Liver (tissue), 9 donors: ENCODE results near the gene ZNF433. TPM values are rescaled to one million over a fixed set of nuclear protein-coding genes. Genes with fewer than 3 reads are reported as not detected.

ENCODE experiments used
- DNase-seq: peaks from one replicate; pipeline ENCODE4 v3.0.0-alpha.2; 2017; ENCODE audit warnings: low spot score
- H3K27ac ChIP-seq, 2 donors: one replicate each; pipeline ENCODE4 v1.7.0; 2013; ENCODE audit warnings: inconsistent platforms in 2 of 2, low read length in 2 of 2, control low read depth in 1 of 2, low read depth in 1 of 2, mild to moderate bottlenecking in 1 of 2
- H3K27me3 ChIP-seq, 4 donors: one replicate each; pipeline versions ENCODE4 v1.6.1 to v1.7.0; 2013; ENCODE audit warnings: low read length in 3 of 4, inconsistent platforms in 1 of 4, mild to moderate bottlenecking in 1 of 4, moderate library complexity in 1 of 4; ENCODE audit not compliant: control insufficient read depth in 4 of 4, insufficient read depth in 4 of 4
- H3K36me3 ChIP-seq, 4 donors: one replicate each; pipeline versions ENCODE4 v1.6.1 to v1.7.0; 2013; ENCODE audit warnings: low read length in 3 of 4, mild to moderate bottlenecking in 3 of 4, low read depth in 1 of 4, moderate library complexity in 1 of 4; ENCODE audit not compliant: control insufficient read depth in 4 of 4, insufficient read depth in 3 of 4
- H3K4me1 ChIP-seq, 4 donors: one replicate each; pipeline versions ENCODE4 v1.6.1 to v1.7.0; 2013; ENCODE audit warnings: low read length in 3 of 4, mild to moderate bottlenecking in 3 of 4, moderate library complexity in 1 of 4; ENCODE audit not compliant: control insufficient read depth in 4 of 4, insufficient read depth in 4 of 4
- H3K4me3 ChIP-seq, 3 donors: one replicate each; pipeline versions ENCODE4 v1.6.1 to v1.7.0; 2013; ENCODE audit warnings: low read length in 3 of 3, control low read depth in 1 of 3, low read depth in 1 of 3, mild to moderate bottlenecking in 1 of 3
- H3K9ac ChIP-seq, 2 donors: one replicate each; pipeline ENCODE4 v1.7.0; 2013; ENCODE audit warnings: low read length in 2 of 2, mild to moderate bottlenecking in 2 of 2, moderate library complexity in 2 of 2, control low read depth in 1 of 2, low read depth in 1 of 2
- H3K9me3 ChIP-seq, 4 donors: one replicate each; pipeline versions ENCODE4 v1.6.1 to v1.7.0; 2013; ENCODE audit warnings: low read length in 3 of 4; ENCODE audit not compliant: control insufficient read depth in 4 of 4
- GABPA ChIP-seq, 2 donors: IDR thresholded peaks in 1 of 2; conservative IDR thresholded peaks in 1 of 2; 2 replicates each; pipeline ENCODE4 v1.6.1; 2016; ENCODE audit warnings: antibody characterized with exemption in 2 of 2, mild to moderate bottlenecking in 1 of 2, moderate library complexity in 1 of 2
- HNF4A ChIP-seq, 2 donors: conservative IDR thresholded peaks; 2 replicates each; pipeline ENCODE4 v1.6.1; 2016; ENCODE audit warnings: antibody characterized with exemption in 2 of 2, mild to moderate bottlenecking in 2 of 2
- NR2F2 ChIP-seq: IDR thresholded peaks from 2 replicates; pipeline ENCODE4 v1.6.1; 2016; ENCODE audit warnings: antibody characterized with exemption
- RAD21 ChIP-seq, 2 donors: IDR thresholded peaks; 2 replicates each; pipeline ENCODE4 v1.6.1; 2016; ENCODE audit warnings: antibody characterized with exemption in 2 of 2, mild to moderate bottlenecking in 2 of 2
- REST ChIP-seq: IDR thresholded peaks from 2 replicates; pipeline ENCODE4 v1.6.1; 2016; ENCODE audit warnings: antibody characterized with exemption, mild to moderate bottlenecking
- RXRA ChIP-seq, 2 donors: IDR thresholded peaks; 2 replicates each; pipeline ENCODE4 v1.6.1; 2017 to 2018; ENCODE audit warnings: antibody characterized with exemption in 2 of 2, mild to moderate bottlenecking in 1 of 2
- SP1 ChIP-seq: IDR thresholded peaks from 2 replicates; pipeline ENCODE4 v1.6.1; 2018; ENCODE audit warnings: antibody characterized with exemption, mild to moderate bottlenecking
- TAF1 ChIP-seq: conservative IDR thresholded peaks from 2 replicates; pipeline ENCODE4 v1.6.1; 2016; ENCODE audit warnings: antibody characterized with exemption, mild to moderate bottlenecking
- YY1 ChIP-seq: IDR thresholded peaks from 2 replicates; pipeline ENCODE4 v1.6.1; 2016; ENCODE audit warnings: antibody characterized with exemption, mild to moderate bottlenecking
- WGBS: extraction: QIAGEN DNeasy Blood & Tissue Kit; methylation state at CpG from one replicate; pipeline ENCODE4 v1.1.7; 2013; 5-methylcytosine and 5-hydroxymethylcytosine counted together
- polyA plus RNA-seq, 2 donors: library from polyadenylated mRNA; stranded (reverse) in 1 of 2; unstranded in 1 of 2; fragments of 200-250 nt in 1 of 2; fragments of >200 nt in 1 of 2; fragmentation: Nextera tagmentation in 1 of 2; extraction: Ambion mirVana in 1 of 2; gene quantifications; one replicate each; pipeline versions ENCODE4 v1.2.1 to v1.2.3, GENCODE V29; 2013 to 2015
- total RNA-seq, 2 donors: library from RNA; depleted of rRNA; stranded (reverse); fragments of >200 nt; gene quantifications; one replicate each; pipeline ENCODE4 v1.2.3, GENCODE V29; 2014
- TF ChIP-seq, protein P1 (sequence below): IDR thresholded peaks from 2 replicates; pipeline ENCODE4 v1.6.1; 2016; ENCODE audit warnings: antibody characterized with exemption
- TF ChIP-seq, protein P2 (sequence below): IDR thresholded peaks from 2 replicates; pipeline ENCODE4 v1.6.1; 2016; ENCODE audit warnings: antibody characterized with exemption
- TF ChIP-seq, protein P3 (sequence below): IDR thresholded peaks from 2 replicates; pipeline ENCODE4 v1.6.1; 2016; ENCODE audit warnings: antibody characterized with exemption
- donor health status: healthy.
- donor health status: healthy.
- donor health status: healthy.
- donor health status: healthy.
- donor health status: healthy.

Gene ZNF433
- total and polyA plus RNA-seq, 4 donors = 1.3 to 4.7 (median 2.5) TPM

GRCh38 chr19:11971041-11971440 is 64.4 kb downstream of the ZNF433 start (continued):
- TF ChIP-seq, protein P1, sequence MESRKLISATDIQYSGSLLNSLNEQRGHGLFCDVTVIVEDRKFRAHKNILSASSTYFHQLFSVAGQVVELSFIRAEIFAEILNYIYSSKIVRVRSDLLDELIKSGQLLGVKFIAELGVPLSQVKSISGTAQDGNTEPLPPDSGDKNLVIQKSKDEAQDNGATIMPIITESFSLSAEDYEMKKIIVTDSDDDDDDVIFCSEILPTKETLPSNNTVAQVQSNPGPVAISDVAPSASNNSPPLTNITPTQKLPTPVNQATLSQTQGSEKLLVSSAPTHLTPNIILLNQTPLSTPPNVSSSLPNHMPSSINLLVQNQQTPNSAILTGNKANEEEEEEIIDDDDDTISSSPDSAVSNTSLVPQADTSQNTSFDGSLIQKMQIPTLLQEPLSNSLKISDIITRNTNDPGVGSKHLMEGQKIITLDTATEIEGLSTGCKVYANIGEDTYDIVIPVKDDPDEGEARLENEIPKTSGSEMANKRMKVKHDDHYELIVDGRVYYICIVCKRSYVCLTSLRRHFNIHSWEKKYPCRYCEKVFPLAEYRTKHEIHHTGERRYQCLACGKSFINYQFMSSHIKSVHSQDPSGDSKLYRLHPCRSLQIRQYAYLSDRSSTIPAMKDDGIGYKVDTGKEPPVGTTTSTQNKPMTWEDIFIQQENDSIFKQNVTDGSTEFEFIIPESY = no peak
- TF ChIP-seq YY1 = no peak
- no peak for TF ChIP-seq NR2F2
- TF ChIP-seq, protein P2, sequence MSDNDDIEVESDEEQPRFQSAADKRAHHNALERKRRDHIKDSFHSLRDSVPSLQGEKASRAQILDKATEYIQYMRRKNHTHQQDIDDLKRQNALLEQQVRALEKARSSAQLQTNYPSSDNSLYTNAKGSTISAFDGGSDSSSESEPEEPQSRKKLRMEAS = no peak
- no peak for TF ChIP-seq RXRA (IDR thresholded peaks at IDR 0.05)

- 83% methylated on average over 1 of the region's 1 CpG for WGBS
- TF ChIP-seq, protein P1 = no peak
- TF ChIP-seq, protein P3, sequence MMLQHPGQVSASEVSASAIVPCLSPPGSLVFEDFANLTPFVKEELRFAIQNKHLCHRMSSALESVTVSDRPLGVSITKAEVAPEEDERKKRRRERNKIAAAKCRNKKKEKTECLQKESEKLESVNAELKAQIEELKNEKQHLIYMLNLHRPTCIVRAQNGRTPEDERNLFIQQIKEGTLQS = no peak
- no peak for TF ChIP-seq REST
- Histone ChIP-seq H3K4me3 (peak overlapping the region in 1 of 3 donors; percentile 11), H3K36me3 (peaks cover 0 to 4% (median 2%) of the 10 kb centered on the region in 4 donors), H3K9ac (no peak overlapping the region), H3K9me3 (peaks cover 6 to 24% (median 12%) of the 10 kb centered on the region in 4 donors), H3K27me3 (no peaks in the 10 kb centered on the region), H3K4me1 (no peaks in the 10 kb centered on the region), H3K27ac (no peak overlapping the region)
- DNase-seq = no peak
These were observed 65.3 kb downstream of the ZNF433 start for GRCh38 chr19:11970174-11970573.

- H3K36me3 ChIP-seq = peaks cover 3 to 11% (median 6%) of the 10 kb centered on the region in 4 donors
- H3K27ac ChIP-seq = peak within 1 kb of the TSS; percentile 76 to 92
- H3K9ac ChIP-seq = peak within 1 kb of the TSS in 1 of 2 donors; percentile 21
- peaks cover 7 to 19% (median 9%) of the 10 kb centered on the region in 4 donors for H3K9me3 ChIP-seq
- no peaks in the 10 kb centered on the region for H3K27me3 ChIP-seq
- peak; percentile 94 for DNase-seq
- 6% methylated on average over 47 of the region's 47 CpGs for WGBS
- H3K4me1 ChIP-seq = peaks cover 0 to 4% (median 2%) of the 10 kb centered on the region in 4 donors
- H3K4me3 ChIP-seq = peak within 1 kb of the TSS; percentile 65 to 76 (median 66)
- peak; percentile 56 for TF ChIP-seq SP1
- TF ChIP-seq RAD21 (IDR thresholded peaks at IDR 0.05) = peak in 1 of 2 donors; percentile 13
- TF ChIP-seq GABPA (IDR thresholded peaks at IDR 0.05 in 1 of 2, conservative IDR thresholded peaks at IDR 0.05 in 1 of 2) = no peak
- TF ChIP-seq, protein P2 = no peak
- TF ChIP-seq RXRA (IDR thresholded peaks at IDR 0.05) = peak in 1 of 2 donors; percentile 17
- TF ChIP-seq TAF1 = no peak
- TF ChIP-seq, protein P3 = no peak
- no peak for TF ChIP-seq REST
- no peak for TF ChIP-seq HNF4A (conservative IDR thresholded peaks at IDR 0.05)
These were observed 70.4 kb downstream of the ZNF433 start, which contains the start of gene ZNF763 for GRCh38 chr19:11964858-11965645. ZNF763 (plus strand) TSS chr19:11965040; CDS start chr19:11965209, 169 bp downstream.
